KMS-11 (cell line): ENCODE results near the gene NPC1.
A peak's percentile ranks its signal among the peaks of the same experiment; 100 is the strongest.

Source experiments
- H2AFZ ChIP-seq: fragments of 200-600 bp; sonication (generic); 2 replicates; pipeline ENCODE4 v1.6.1; 2016; ENCODE audit warnings: antibody characterized with exemption, mixed run types, low read depth
- H3K27ac ChIP-seq: fragments of 200-600 bp; sonication (generic); 2 replicates; pipeline ENCODE4 v1.6.1; 2016; ENCODE audit warnings: mild to moderate bottlenecking, mixed run types
- H3K27me3 ChIP-seq: fragments of 200-600 bp; sonication (generic); 2 replicates; pipeline ENCODE4 v1.6.1; 2017; ENCODE audit warnings: mild to moderate bottlenecking, low read depth, mixed run types, moderate library complexity; ENCODE audit not compliant: insufficient read depth
- H3K36me3 ChIP-seq: fragments of 200-600 bp; sonication (generic); 2 replicates; pipeline ENCODE4 v1.6.1; 2017; ENCODE audit warnings: mild to moderate bottlenecking, mixed run types; ENCODE audit not compliant: insufficient read depth
- H3K4me1 ChIP-seq: fragments of 200-600 bp; sonication (generic); 2 replicates; pipeline ENCODE4 v1.6.1; 2016; ENCODE audit warnings: mild to moderate bottlenecking, low read depth, mixed run types; ENCODE audit not compliant: poor library complexity, severe bottlenecking
- H3K4me2 ChIP-seq: fragments of 200-600 bp; sonication (generic); 2 replicates; pipeline ENCODE4 v1.7.0; 2016; ENCODE audit warnings: mild to moderate bottlenecking, mixed run types
- H3K4me3 ChIP-seq: fragments of 200-600 bp; sonication (generic); IDR thresholded peaks from 2 replicates; pipeline ENCODE4 v1.6.1; 2017; ENCODE audit warnings: low read depth, low read length, mixed read lengths; ENCODE audit not compliant: insufficient read depth
- H3K79me2 ChIP-seq: fragments of 200-600 bp; sonication (generic); 2 replicates; pipeline ENCODE4 v1.6.1; 2016; ENCODE audit warnings: low read depth, mixed run types; ENCODE audit not compliant: insufficient read depth
- H3K9ac ChIP-seq: fragments of 200-600 bp; sonication (generic); 2 replicates; pipeline ENCODE4 v1.6.1; 2016; ENCODE audit warnings: mild to moderate bottlenecking, mixed run types
- H4K20me1 ChIP-seq: fragments of 200-600 bp; sonication (generic); 2 replicates; pipeline ENCODE4 v1.6.1; 2016; ENCODE audit warnings: mild to moderate bottlenecking, mixed run types; ENCODE audit not compliant: insufficient read depth
- TF ChIP-seq, protein P1 (sequence below): fragments of 200-600 bp; sonication (generic); conservative IDR thresholded peaks from 2 replicates; pipeline ENCODE4 v1.6.1; 2017; ENCODE audit warnings: low read depth, mild to moderate bottlenecking, antibody characterized with exemption, low read length, moderate library complexity, mixed read lengths

NPC1 gene

DNA sequence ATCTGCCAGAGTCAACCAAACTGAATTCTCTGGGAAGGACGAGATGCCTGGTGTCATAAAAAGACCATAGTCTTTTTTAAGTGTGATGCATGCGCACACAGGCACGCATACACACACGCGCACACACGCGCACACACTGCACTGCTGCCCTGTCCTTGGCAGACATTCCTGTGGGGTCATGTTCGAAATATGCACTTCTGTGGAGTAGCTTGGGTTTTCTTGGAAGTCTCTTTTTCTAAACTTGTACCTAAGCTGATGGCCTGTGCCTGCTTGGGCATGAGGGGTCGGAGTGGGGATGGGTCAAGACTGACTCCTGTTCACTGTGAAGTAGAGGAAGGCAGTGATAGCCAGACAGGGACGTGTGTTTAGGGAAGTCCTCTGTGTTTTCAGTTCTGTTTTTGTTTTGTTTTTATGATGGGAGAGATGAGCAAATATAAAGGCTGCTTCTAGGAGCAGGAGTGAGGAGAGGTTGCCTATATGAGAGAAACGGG lies 87.0 kb downstream of the NPC1 start:
- no peak overlapping the region for H3K9ac ChIP-seq
- no peaks in the 10 kb centered on the region for H3K36me3 ChIP-seq
- peaks cover 8% of the 10 kb centered on the region; the same call in 1 of the 2 replicates for H3K79me2 ChIP-seq
- peak overlapping the region; percentile 16; the same call in 1 of the 2 replicates for H2AFZ ChIP-seq
- H3K4me1 ChIP-seq, result peaks cover 16% of the 10 kb centered on the region
- H3K4me3 ChIP-seq, result no peak overlapping the region
- H3K27ac ChIP-seq, result no peak overlapping the region
- TF ChIP-seq, protein P1, sequence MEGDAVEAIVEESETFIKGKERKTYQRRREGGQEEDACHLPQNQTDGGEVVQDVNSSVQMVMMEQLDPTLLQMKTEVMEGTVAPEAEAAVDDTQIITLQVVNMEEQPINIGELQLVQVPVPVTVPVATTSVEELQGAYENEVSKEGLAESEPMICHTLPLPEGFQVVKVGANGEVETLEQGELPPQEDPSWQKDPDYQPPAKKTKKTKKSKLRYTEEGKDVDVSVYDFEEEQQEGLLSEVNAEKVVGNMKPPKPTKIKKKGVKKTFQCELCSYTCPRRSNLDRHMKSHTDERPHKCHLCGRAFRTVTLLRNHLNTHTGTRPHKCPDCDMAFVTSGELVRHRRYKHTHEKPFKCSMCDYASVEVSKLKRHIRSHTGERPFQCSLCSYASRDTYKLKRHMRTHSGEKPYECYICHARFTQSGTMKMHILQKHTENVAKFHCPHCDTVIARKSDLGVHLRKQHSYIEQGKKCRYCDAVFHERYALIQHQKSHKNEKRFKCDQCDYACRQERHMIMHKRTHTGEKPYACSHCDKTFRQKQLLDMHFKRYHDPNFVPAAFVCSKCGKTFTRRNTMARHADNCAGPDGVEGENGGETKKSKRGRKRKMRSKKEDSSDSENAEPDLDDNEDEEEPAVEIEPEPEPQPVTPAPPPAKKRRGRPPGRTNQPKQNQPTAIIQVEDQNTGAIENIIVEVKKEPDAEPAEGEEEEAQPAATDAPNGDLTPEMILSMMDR, result no peak
- H3K27me3 ChIP-seq, result no peaks in the 10 kb centered on the region
- no peaks in the 10 kb centered on the region for H4K20me1 ChIP-seq
- no peak overlapping the region for H3K4me2 ChIP-seq

DNA sequence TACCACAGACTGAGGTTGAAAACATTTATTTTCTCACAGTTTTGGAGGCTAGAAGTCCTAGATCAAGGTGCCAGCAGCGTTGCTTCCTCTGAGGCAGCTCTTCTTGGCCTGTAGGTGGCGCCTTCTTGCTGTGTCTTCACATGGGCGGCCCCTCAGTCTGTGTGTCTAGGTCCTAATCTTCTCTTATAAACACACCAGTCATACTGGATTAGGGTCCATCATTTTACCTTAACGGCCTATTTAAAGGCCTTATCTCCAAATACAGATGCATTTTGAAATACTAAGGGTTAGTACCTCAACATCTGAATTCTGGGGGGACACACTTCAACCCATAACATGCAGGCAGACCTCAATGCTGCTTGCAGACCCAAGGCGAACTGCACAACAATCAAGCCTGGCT lies 87.4 kb downstream of the NPC1 start:
- no peak overlapping the region for H3K9ac ChIP-seq
- H3K27me3 ChIP-seq, result no peaks in the 10 kb centered on the region
- H3K4me2 ChIP-seq, result no peak overlapping the region
- no peak overlapping the region for H3K27ac ChIP-seq
- TF ChIP-seq, protein P1, result peak; percentile 94
- peaks cover 13% of the 10 kb centered on the region for H3K4me1 ChIP-seq
- peak overlapping the region; percentile 16; the same call in 1 of the 2 replicates for H2AFZ ChIP-seq
- peaks cover 4% of the 10 kb centered on the region; the same call in 1 of the 2 replicates for H3K79me2 ChIP-seq
- H3K4me3 ChIP-seq, result no peak overlapping the region
- no peaks in the 10 kb centered on the region for H4K20me1 ChIP-seq
- H3K36me3 ChIP-seq, result no peaks in the 10 kb centered on the region

DNA sequence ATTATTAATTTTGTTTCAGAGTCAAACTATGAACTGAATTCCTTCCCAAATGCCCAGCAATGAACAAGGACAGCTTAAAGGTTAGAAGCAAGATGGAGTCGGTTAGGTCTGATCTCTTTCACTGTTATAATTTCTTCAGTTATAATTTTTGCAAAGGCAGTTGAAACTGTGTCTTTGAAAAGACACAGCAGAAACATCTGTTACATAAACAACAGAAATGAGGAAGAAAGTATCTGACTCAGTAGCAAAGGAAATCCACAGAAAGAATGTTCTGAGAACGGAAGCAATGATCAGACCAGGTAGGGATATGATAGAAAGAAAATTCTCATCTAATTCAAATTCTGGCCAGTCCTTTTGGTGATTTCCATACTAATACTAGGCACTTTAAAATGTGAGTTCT lies 88.2 kb downstream of the NPC1 start:
- no peak overlapping the region for H3K27ac ChIP-seq
- H4K20me1 ChIP-seq, result no peaks in the 10 kb centered on the region
- no peaks in the 10 kb centered on the region for H3K27me3 ChIP-seq
- H3K4me1 ChIP-seq, result peaks cover 13% of the 10 kb centered on the region
- no peaks in the 10 kb centered on the region for H3K36me3 ChIP-seq
- no peaks in the 10 kb centered on the region for H3K79me2 ChIP-seq
- no peak overlapping the region for H3K4me3 ChIP-seq
- H3K9ac ChIP-seq, result no peak overlapping the region
- TF ChIP-seq, protein P1, result no peak
- H3K4me2 ChIP-seq, result no peak overlapping the region
- 0 out of 2 replicates have a peak overlapping the region, but pooled peaks have one; percentile 16 for H2AFZ ChIP-seq

DNA sequence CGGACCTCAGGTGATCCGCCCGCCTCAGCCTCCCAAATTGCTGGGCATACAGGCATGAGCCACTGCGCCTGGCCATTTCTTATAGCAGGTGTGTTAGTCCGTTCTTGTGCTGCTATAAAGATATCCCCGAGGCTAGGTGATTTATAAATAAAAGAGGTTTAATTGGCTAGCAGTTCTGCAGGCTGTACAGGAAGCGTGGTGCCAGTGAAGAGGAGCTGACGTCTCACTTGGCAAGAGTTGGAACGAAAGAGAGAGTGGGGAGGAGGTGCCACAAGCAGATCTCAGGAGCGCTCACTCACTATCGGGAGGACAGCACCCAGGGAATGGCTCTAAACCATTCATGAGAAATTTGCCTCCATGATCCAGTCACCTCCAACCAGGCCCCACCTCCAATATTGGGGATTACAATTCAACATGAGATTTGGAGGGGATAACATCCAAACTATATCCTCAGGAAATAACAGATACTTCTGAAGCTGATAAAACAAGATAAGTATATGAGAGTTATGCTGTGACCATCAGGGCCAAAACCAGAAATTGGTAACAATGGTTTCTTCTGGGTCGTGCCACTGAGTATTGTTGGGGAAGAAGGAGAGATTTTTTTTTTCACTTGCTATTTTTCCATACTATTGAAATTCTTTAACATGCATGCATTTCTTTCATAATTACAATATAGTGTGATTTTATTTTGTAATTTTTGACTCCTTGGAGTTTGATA lies 90.4 kb downstream of the NPC1 start:
- Histone ChIP-seq H3K36me3 (no peaks in the 10 kb centered on the region), H3K4me3 (no peak overlapping the region), H2AFZ (no peak overlapping the region), H3K9ac (no peak overlapping the region), H4K20me1 (no peaks in the 10 kb centered on the region), H3K79me2 (no peaks in the 10 kb centered on the region), H3K27me3 (no peaks in the 10 kb centered on the region), H3K27ac (no peak overlapping the region), H3K4me2 (no peak overlapping the region), H3K4me1 (peaks cover 5% of the 10 kb centered on the region)
- TF ChIP-seq, protein P1, result no peak
